SK-N-SH treated with all-trans-retinoic acid at 6 μM for 48 hours (cell line): Measurements from ENCODE around the gene SRP54.

Experiments
- ATAC-seq: fragments of 200-7000 bp; cut with Tn5 transposase; 3 replicates; pipeline ENCODE4 v1.9.1; 2020; ENCODE audit warnings: mild to moderate bottlenecking, moderate library complexity
- ARNTL ChIP-seq: fragments of 450-650 bp; formaldehyde crosslinking; IDR thresholded peaks from 2 replicates; pipeline ENCODE4 v1.5.0; 2020; ENCODE audit warnings: low read depth, mild to moderate bottlenecking, moderate library complexity, borderline replicate concordance
- BACH2 ChIP-seq: fragments of 250-450 bp; sonication (Bioruptor Pico); IDR thresholded peaks from 2 replicates; pipeline ENCODE4 v1.9.0; 2021; ENCODE audit warnings: mild to moderate bottlenecking, borderline replicate concordance
- CREB5 ChIP-seq: fragments of 250-450 bp; sonication (Bioruptor Pico); IDR thresholded peaks from 2 replicates; pipeline ENCODE4 v1.5.1; 2020; ENCODE audit warnings: low read depth, mild to moderate bottlenecking, moderate library complexity
- CSDC2 ChIP-seq: fragments of 250-450 bp; sonication (Bioruptor Pico); IDR thresholded peaks from 2 replicates; pipeline ENCODE4 v1.5.0; 2020; ENCODE audit warnings: mild to moderate bottlenecking, moderate library complexity
- CSRNP3 ChIP-seq: fragments of 250-450 bp; sonication (Bioruptor Pico); IDR thresholded peaks from 2 replicates; pipeline ENCODE4 v1.5.1; 2021; ENCODE audit warnings: mild to moderate bottlenecking, moderate library complexity
- ESRRG ChIP-seq: fragments of 250-450 bp; sonication (Bioruptor Pico); IDR thresholded peaks from 2 replicates; pipeline ENCODE4 v1.6.1; 2021; ENCODE audit warnings: mild to moderate bottlenecking
- GLIS3 ChIP-seq: fragments of 250-450 bp; sonication (Bioruptor Pico); IDR thresholded peaks from 2 replicates; pipeline ENCODE4 v1.5.0; 2020; ENCODE audit warnings: mild to moderate bottlenecking, moderate library complexity
- ISL1 ChIP-seq: fragments of 250-450 bp; sonication (Bioruptor Pico); IDR thresholded peaks from 2 replicates; pipeline ENCODE4 v2.1.2; 2022; ENCODE audit warnings: mild to moderate bottlenecking, moderate library complexity
- OSR1 ChIP-seq: fragments of 250-450 bp; sonication (Bioruptor Pico); IDR thresholded peaks from 2 replicates; pipeline ENCODE4 v1.8.0; 2022; ENCODE audit warnings: moderate library complexity, mild to moderate bottlenecking, inconsistent platforms
- PATZ1 ChIP-seq: fragments of 250-450 bp; sonication (Bioruptor Pico); IDR thresholded peaks from 2 replicates; pipeline ENCODE4 v1.8.0; 2020; ENCODE audit warnings: mild to moderate bottlenecking, moderate library complexity, borderline replicate concordance
- POU6F1 ChIP-seq: fragments of 250-450 bp; sonication (Bioruptor Pico); IDR thresholded peaks from 2 replicates; pipeline ENCODE4 v1.8.0; 2021; ENCODE audit warnings: low read depth, mild to moderate bottlenecking, moderate library complexity, borderline replicate concordance
- PPARA ChIP-seq: fragments of 250-450 bp; sonication (Bioruptor Pico); IDR thresholded peaks from 2 replicates; pipeline ENCODE4 v1.5.0; 2020; ENCODE audit warnings: mild to moderate bottlenecking, borderline replicate concordance
- RARB ChIP-seq: fragments of 250-450 bp; sonication (Bioruptor Pico); IDR thresholded peaks from 2 replicates; pipeline ENCODE4 v1.8.0; 2021; ENCODE audit warnings: mild to moderate bottlenecking, moderate library complexity
- SNAI2 ChIP-seq: fragments of 250-450 bp; sonication (Bioruptor Pico); IDR thresholded peaks from 2 replicates; pipeline ENCODE4 v1.5.0; 2020; ENCODE audit warnings: mild to moderate bottlenecking, moderate library complexity
- TCF4 ChIP-seq: fragments of 250-450 bp; sonication (Bioruptor Pico); IDR thresholded peaks from 2 replicates; pipeline ENCODE4 v1.8.0; 2021; ENCODE audit warnings: mild to moderate bottlenecking, moderate library complexity, borderline replicate concordance
- TOX ChIP-seq: fragments of 250-450 bp; sonication (Bioruptor Pico); IDR thresholded peaks from 2 replicates; pipeline ENCODE4 v1.8.0; 2021; ENCODE audit warnings: mild to moderate bottlenecking, moderate library complexity, borderline replicate concordance
- TSHZ2 ChIP-seq: fragments of 250-450 bp; sonication (Bioruptor Pico); IDR thresholded peaks from 2 replicates; pipeline ENCODE4 v1.5.0; 2020; ENCODE audit warnings: mild to moderate bottlenecking, moderate library complexity
- ZC3H10 ChIP-seq: fragments of 250-450 bp; sonication (Bioruptor Pico); IDR thresholded peaks from 2 replicates; pipeline ENCODE4 v1.5.1; 2021; ENCODE audit warnings: mild to moderate bottlenecking, moderate library complexity
- ZFP3 ChIP-seq: fragments of 250-450 bp; sonication (Bioruptor Pico); IDR thresholded peaks from 2 replicates; pipeline ENCODE4 v1.5.0; 2020; ENCODE audit warnings: mild to moderate bottlenecking, moderate library complexity
- ZFP30 ChIP-seq: fragments of 450-650 bp; formaldehyde crosslinking; IDR thresholded peaks from 2 replicates; pipeline ENCODE4 v1.5.0; 2022; ENCODE audit warnings: mild to moderate bottlenecking, moderate library complexity
- ZNF565 ChIP-seq: fragments of 450-650 bp; formaldehyde crosslinking; conservative IDR thresholded peaks from 2 replicates; pipeline ENCODE4 v1.5.0; 2020; ENCODE audit warnings: low read depth, mild to moderate bottlenecking, moderate library complexity
- ZNF70 ChIP-seq: fragments of 450-650 bp; formaldehyde crosslinking; IDR thresholded peaks from 2 replicates; pipeline ENCODE4 v1.5.0; 2020; ENCODE audit warnings: mild to moderate bottlenecking, moderate library complexity
- ZNF8 ChIP-seq: fragments of 450-650 bp; formaldehyde crosslinking; IDR thresholded peaks from 2 replicates; pipeline ENCODE4 v1.5.0; 2020; ENCODE audit warnings: mild to moderate bottlenecking, moderate library complexity

Gene SRP54

GRCh38 chr14:34964977-34965764 lies 17.6 kb upstream of the SRP54 start (continued):
- TF ChIP-seq TCF4 = no peak
- TF ChIP-seq, all 23 proteins: peak for 0

- TF ChIP-seq ZC3H10 (CRISPR knock-in tag) (no peak), ZFP30 (no peak), POU6F1 (CRISPR knock-in tag) (no peak), CREB5 (CRISPR knock-in tag) (no peak), ISL1 (no peak), PPARA (CRISPR knock-in tag) (no peak), RARB (CRISPR knock-in tag) (no peak), ARNTL (no peak), ZNF70 (CRISPR knock-in tag) (no peak), CSRNP3 (CRISPR knock-in tag) (no peak), ZNF565 (no peak), ESRRG (CRISPR knock-in tag) (no peak), SNAI2 (CRISPR knock-in tag) (no peak)
- no peak for ATAC-seq
These were observed 16.9 kb upstream of the SRP54 start for GRCh38 chr14:34965912-34966311.

- no peak for ATAC-seq
- TF ChIP-seq ZNF8 (CRISPR knock-in tag) = no peak
These were observed 16.4 kb upstream of the SRP54 start for GRCh38 chr14:34966413-34966812.

GRCh38 chr14:34970665-34971064 lies 12.1 kb upstream of the SRP54 start:
- ATAC-seq = no peak
- TF ChIP-seq ZFP30 (no peak), CSDC2 (no peak), GLIS3 (CRISPR knock-in tag) (no peak), TOX (no peak), ZNF565 (no peak), OSR1 (CRISPR knock-in tag) (no peak), BACH2 (no peak), CREB5 (CRISPR knock-in tag) (no peak), PATZ1 (CRISPR knock-in tag) (no peak), ZC3H10 (CRISPR knock-in tag) (no peak), TSHZ2 (no peak), ZFP3 (CRISPR knock-in tag) (no peak), ESRRG (CRISPR knock-in tag) (no peak), CSRNP3 (CRISPR knock-in tag) (no peak), POU6F1 (CRISPR knock-in tag) (no peak), ZNF70 (CRISPR knock-in tag) (no peak)
